Pancreas (tissue), 10 donors: ENCODE measurements around the gene MS4A2. TPM values are rescaled to one million over a fixed set of nuclear protein-coding genes. Genes with fewer than 3 reads are reported as not detected.

ENCODE experiments used
- ATAC-seq, 4 donors: fragments of 200-7000 bp; cut with Tn5 transposase; one replicate each; pipeline versions ENCODE4 v1.8.0 to v1.9.1; 2020; ENCODE audit warnings: mild to moderate bottlenecking in 4 of 4, moderate library complexity in 4 of 4
- DNase-seq, 6 donors: peaks; one replicate each; pipeline ENCODE4 v3.0.0-alpha.2; 2020
- FAIRE-seq: peaks from 2 replicates; lab custom pipeline; 2012; peaks lifted over from hg19 to GRCh38; lab: Jason Lieb, UNC
- H3K27ac ChIP-seq, 4 donors: fragments of 200-600 bp; sonication (generic); 1 replicate in 3 of 4; 2 replicates in 1 of 4; pipeline versions ENCODE4 v1.5.0 to v1.8.0; 2020
- H3K27me3 ChIP-seq, 4 donors: fragments of 200-600 bp; one replicate each; pipeline ENCODE4 v1.8.0; 2021
- H3K36me3 ChIP-seq, 3 donors: fragments of 200-600 bp; sonication (generic) in 1 of 3; one replicate each; pipeline versions ENCODE4 v1.5.0 to v1.8.0; 2020 to 2021
- H3K4me1 ChIP-seq, 3 donors: fragments of 200-600 bp; one replicate each; pipeline ENCODE4 v1.8.0; 2021
- H3K4me3 ChIP-seq, 4 donors: fragments of 200-600 bp; sonication (generic) in 2 of 4; one replicate each; pipeline versions ENCODE4 v1.5.0 to v1.8.0; 2020 to 2021
- H3K9me3 ChIP-seq, 4 donors: fragments of 200-600 bp; one replicate each; pipeline ENCODE4 v1.8.0; 2021
- CTCF ChIP-seq, 4 donors: fragments of 200-600 bp; sonication (generic) in 3 of 4; IDR thresholded peaks; one replicate each; pipeline versions ENCODE4 v1.5.0 to v1.8.0; 2021; ENCODE audit warnings: antibody characterized with exemption in 4 of 4
- WGBS, 2 donors: extraction: QIAGEN DNeasy Blood & Tissue Kit; methylation state at CpG; one replicate each; pipeline ENCODE4 v1.1.7; 2013; 5-methylcytosine and 5-hydroxymethylcytosine counted together
- intact Hi-C, 3 donors: fragments of 100-400 bp; cut with DNase I; formaldehyde crosslinking; loops; one replicate each; pipeline versions ENCODE4 v1.11.1 to v1.14.2; 2022
- polyA plus RNA-seq, 2 donors: library from polyadenylated mRNA; stranded (reverse); fragments of 200-250 nt; gene quantifications; one replicate each; pipeline ENCODE4 v1.2.3, GENCODE V29; 2013
- total RNA-seq, 6 donors: library from RNA; stranded (reverse); fragmentation: NEBNext Ultra II Directional in 4 of 6; extraction: Animal tissue kit (Norgen Biotek cat#: 25700) in 4 of 6; gene quantifications; one replicate each; pipeline versions ENCODE4 v1.2.1 to v1.2.4, GENCODE V29; 2021 to 2023
- donor health status: healthy with polysubstance abuse.
- donor health status: DM: no; HTN: no; CAD: no; lungs with moderate emphysema.
- donor health status: DM: no; HTN: no; CAD: no.
- donor health status: control.
- donor health status: control.
- donor health status: Bipolar disorder and iron deficiency.
- donor health status: DM: yes; HTN: yes; CAD: no.
- donor health status: DM: no; HTN: no; CAD: no.
- donor health status: DM: no; HTN: no; CAD: no.
- donor health status: DM: yes; HTN: yes; CAD: no.

The MS4A2 gene
- total and polyA plus RNA-seq, 8 donors: 0.04 to 0.93 (median 0.35) TPM; not detected in 1

DNA sequence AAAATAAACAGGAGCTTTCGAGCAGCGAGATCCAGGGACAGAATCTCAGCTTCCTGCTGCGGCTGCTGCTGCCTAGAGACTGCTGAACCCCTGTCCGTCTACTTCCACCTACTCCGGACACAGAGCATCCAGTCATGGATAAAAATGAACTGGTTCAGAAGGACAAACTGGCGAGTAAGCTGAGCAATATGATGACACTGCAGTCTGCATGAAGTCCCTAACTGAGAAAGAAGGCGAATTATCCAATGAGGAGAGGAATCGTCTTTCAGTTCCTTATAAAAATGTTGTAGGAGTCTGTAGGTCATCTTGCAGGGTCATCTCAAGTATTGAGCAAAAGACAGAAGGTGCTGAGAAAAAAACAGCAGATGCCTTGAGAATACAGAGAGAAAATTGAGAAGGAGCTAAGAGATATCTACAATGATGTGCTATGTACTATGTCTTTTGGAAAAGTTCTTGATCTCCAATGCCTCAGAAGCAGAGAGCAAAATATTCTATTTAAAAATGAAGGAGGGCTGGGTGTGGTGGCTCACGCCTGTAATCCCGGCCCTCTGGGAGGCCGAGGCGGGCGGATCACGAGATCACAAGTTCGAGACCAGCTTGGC, 11.1 kb upstream of the MS4A2 start:
- Histone ChIP-seq H3K4me1 (no peaks in the 10 kb centered on the region), H3K27ac (no peak overlapping the region), H3K4me3 (no peak overlapping the region), H3K9me3 (no peaks in the 10 kb centered on the region), H3K36me3 (no peaks in the 10 kb centered on the region), H3K27me3 (no peaks in the 10 kb centered on the region)
- WGBS, 2 donors: 78 to 82% methylated on average over 15 of the region's 15 CpGs
- TF ChIP-seq CTCF (IDR thresholded peaks at IDR 0.05): no peak
- intact Hi-C loops: no loop called here
- FAIRE-seq: no peak
- ATAC-seq: no peak
- DNase-seq: no peak

DNA sequence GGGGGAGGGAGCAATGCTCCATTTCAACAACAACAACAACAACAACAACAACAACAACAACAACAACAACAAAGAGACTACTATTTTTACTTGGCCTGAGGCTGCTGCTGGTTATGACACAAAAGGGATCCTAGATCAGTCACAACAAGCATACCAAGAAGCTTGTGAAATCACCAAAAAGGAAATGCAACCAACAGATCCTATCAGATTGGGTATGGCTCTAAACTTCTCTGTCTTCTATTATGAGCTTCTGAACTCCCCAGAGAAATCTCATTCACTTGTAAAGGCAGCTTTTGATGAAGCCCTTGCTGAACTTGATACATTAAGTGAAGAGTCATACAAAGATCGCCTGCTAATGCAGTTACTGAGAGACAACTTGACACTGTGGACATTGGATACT, 10.5 kb upstream of the MS4A2 start:
- Histone ChIP-seq H3K4me1 (no peaks in the 10 kb centered on the region), H3K4me3 (no peak overlapping the region), H3K9me3 (no peaks in the 10 kb centered on the region), H3K27ac (no peak overlapping the region), H3K27me3 (no peaks in the 10 kb centered on the region), H3K36me3 (no peaks in the 10 kb centered on the region)
- no peak for FAIRE-seq
- intact Hi-C loops: no loop called here
- no peak for DNase-seq
- TF ChIP-seq CTCF (IDR thresholded peaks at IDR 0.05): no peak
- WGBS, 2 donors: 81 to 83% methylated on average over 1 of the region's 1 CpG
- ATAC-seq: no peak

GRCh38 chr11:60078745-60079144, 9.7 kb upstream of the MS4A2 start:
- no peak overlapping the region for H3K4me3 ChIP-seq
- ATAC-seq: no peak
- no peak overlapping the region for H3K27ac ChIP-seq
- no peaks in the 10 kb centered on the region for H3K27me3 ChIP-seq
- no peaks in the 10 kb centered on the region for H3K36me3 ChIP-seq
- no peak for TF ChIP-seq CTCF (IDR thresholded peaks at IDR 0.05)
- no peaks in the 10 kb centered on the region for H3K4me1 ChIP-seq
- 50 to 60% methylated on average over 4 of the region's 4 CpGs for WGBS, 2 donors
- no peak for DNase-seq
- no peaks in the 10 kb centered on the region for H3K9me3 ChIP-seq
- intact Hi-C loops: no loop called here
- no peak for FAIRE-seq

DNA sequence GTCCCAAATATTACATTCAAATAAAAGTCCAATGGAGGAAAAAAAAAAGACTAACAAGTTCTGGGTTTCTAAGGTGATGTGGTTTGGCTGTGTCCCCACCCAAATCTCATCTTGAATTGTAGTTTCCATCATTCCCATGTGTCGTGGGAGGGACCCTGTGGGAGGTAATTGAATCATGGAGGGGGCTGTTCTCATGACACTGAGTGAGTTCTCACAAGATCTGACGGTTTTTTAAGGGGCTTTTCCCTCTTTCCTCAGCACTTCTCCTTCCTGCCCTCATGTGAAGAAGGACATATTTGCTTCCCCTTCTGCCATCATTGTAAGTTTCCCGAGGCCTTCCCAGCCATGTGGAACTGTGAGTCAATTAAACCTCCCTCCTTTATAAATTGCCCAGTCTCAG, 7.9 kb upstream of the MS4A2 start:
- WGBS, 2 donors: 49 to 55% methylated on average over 3 of the region's 3 CpGs
- H3K4me1 ChIP-seq: no peaks in the 10 kb centered on the region
- ATAC-seq: no peak

More for the DNA sequence above, 7.9 kb upstream of the MS4A2 start:
- Histone ChIP-seq H3K36me3 (no peaks in the 10 kb centered on the region), H3K9me3 (no peaks in the 10 kb centered on the region), H3K4me3 (no peak overlapping the region), H3K27me3 (no peaks in the 10 kb centered on the region), H3K27ac (no peak overlapping the region)
- FAIRE-seq (no peak), DNase-seq (no peak)
- intact Hi-C loops: no loop called here
- TF ChIP-seq CTCF (IDR thresholded peaks at IDR 0.05): no peak
